Right lobe of liver (tissue), 4 donors: ENCODE measurements around the gene CHN2.

Experiments
- CTCF ChIP-seq, 4 donors: fragments of 200-600 bp in 3 of 4; fragments of 450-650 bp in 1 of 4; IDR thresholded peaks; one replicate each; pipeline versions ENCODE4 v1.5.1 to v1.8.0; 2016 to 2022; ENCODE audit warnings: antibody characterized with exemption in 4 of 4, mild to moderate bottlenecking in 2 of 4
- POLR2A ChIP-seq: fragments of 450-650 bp; IDR thresholded peaks from one replicate; pipeline ENCODE4 v1.6.1; 2017; ENCODE audit warnings: antibody characterized with exemption, mild to moderate bottlenecking
- donor health status: DM: no; HTN: no; CAD: no.
- donor health status: DM: no; HTN: no; CAD: no.
- donor health status: DM: no; HTN: yes; CAD: no.

- TF ChIP-seq CTCF (IDR thresholded peaks at IDR 0.05) (no peak), POLR2A (no peak)
Measured at GRCh38 chr7:29150856-29151255, 43.7 kb upstream of the CHN2 start.
